Measurements from ENCODE around the gene PRUNE2. TPM values are rescaled to one million over a fixed set of nuclear protein-coding genes. Genes with fewer than 3 reads are reported as not detected.

Gene PRUNE2
- total RNA-seq, 1 donor from 2014 or later = 63.8 TPM

DNA sequence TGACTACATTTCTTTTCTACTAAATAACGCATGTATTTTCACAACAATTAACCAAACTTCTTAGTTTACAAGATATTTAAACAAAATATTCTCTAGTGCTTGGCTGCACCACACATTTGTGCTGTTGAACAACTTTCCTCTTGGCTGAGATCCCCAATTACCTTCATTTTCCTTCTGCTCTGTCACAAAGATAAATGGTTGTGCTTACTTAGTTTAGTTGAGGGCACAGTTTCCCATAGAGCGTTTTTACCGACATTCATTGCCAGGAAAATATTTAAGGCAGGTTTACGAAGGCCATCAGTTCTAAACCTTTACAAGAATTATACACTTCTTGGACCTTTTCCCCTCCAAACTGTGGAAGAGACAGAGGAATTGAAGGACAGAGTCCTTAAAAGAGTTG lies 60.7 kb downstream of the PRUNE2 start:
- H3K36me3 Mint-ChIP-seq (ENCODE audit: unreplicated experiment) = peaks cover 5% of the 10 kb centered on the region
- no peaks in the 10 kb centered on the region for H3K4me1 Mint-ChIP-seq (ENCODE audit: low read depth, unreplicated experiment)
- no peak for DNase-seq
- H3K4me3 Mint-ChIP-seq (ENCODE audit: unreplicated experiment) = no peak overlapping the region
- TF ChIP-seq, protein P1, sequence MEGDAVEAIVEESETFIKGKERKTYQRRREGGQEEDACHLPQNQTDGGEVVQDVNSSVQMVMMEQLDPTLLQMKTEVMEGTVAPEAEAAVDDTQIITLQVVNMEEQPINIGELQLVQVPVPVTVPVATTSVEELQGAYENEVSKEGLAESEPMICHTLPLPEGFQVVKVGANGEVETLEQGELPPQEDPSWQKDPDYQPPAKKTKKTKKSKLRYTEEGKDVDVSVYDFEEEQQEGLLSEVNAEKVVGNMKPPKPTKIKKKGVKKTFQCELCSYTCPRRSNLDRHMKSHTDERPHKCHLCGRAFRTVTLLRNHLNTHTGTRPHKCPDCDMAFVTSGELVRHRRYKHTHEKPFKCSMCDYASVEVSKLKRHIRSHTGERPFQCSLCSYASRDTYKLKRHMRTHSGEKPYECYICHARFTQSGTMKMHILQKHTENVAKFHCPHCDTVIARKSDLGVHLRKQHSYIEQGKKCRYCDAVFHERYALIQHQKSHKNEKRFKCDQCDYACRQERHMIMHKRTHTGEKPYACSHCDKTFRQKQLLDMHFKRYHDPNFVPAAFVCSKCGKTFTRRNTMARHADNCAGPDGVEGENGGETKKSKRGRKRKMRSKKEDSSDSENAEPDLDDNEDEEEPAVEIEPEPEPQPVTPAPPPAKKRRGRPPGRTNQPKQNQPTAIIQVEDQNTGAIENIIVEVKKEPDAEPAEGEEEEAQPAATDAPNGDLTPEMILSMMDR (IDR thresholded peaks at IDR 0.05; ENCODE audit: partially characterized antibody, unreplicated experiment) = no peak
- H3K9me3 Mint-ChIP-seq (ENCODE audit: unreplicated experiment) = no peaks in the 10 kb centered on the region
- no peak overlapping the region for H3K27ac Mint-ChIP-seq (ENCODE audit: unreplicated experiment)
- H3K27me3 Mint-ChIP-seq (ENCODE audit: unreplicated experiment) = no peaks in the 10 kb centered on the region

GRCh38 chr9:76835571-76836283 lies 70.2 kb downstream of the PRUNE2 start:
- Mint-ChIP-seq H3K27ac (ENCODE audit: unreplicated experiment) (peak overlapping the region; percentile 93), H3K4me3 (ENCODE audit: unreplicated experiment) (peak overlapping the region; percentile 63)

DNA sequence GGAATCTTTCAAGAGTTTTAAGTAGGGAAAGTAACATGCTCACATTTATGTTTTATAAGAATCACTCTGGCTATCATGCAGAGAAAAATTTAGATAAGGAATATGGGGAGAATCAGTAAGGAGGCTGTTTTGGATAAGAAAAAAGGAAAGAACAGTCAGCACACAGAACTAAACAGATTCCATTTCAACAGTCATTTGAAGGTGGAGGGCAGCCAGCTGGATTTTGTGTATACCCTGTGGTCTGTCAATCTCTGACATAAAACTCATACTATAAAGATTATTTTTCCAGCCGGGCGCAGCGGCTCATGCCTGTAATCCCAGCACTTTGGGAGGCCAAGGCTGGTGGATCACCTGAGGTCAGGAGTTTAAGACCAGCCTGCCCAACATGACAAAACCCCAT lies 77.5 kb downstream of the PRUNE2 start:
- Mint-ChIP-seq H3K4me1 (ENCODE audit: low read depth, unreplicated experiment) (no peaks in the 10 kb centered on the region), H3K27ac (ENCODE audit: unreplicated experiment) (no peak overlapping the region), H3K27me3 (ENCODE audit: unreplicated experiment) (peaks cover 2% of the 10 kb centered on the region), H3K4me3 (ENCODE audit: unreplicated experiment) (no peak overlapping the region), H3K36me3 (ENCODE audit: unreplicated experiment) (peaks cover 8% of the 10 kb centered on the region), H3K9me3 (ENCODE audit: unreplicated experiment) (no peaks in the 10 kb centered on the region)
- TF ChIP-seq, protein P1 (IDR thresholded peaks at IDR 0.05; ENCODE audit: partially characterized antibody, unreplicated experiment) = no peak
- DNase-seq = no peak

More at GRCh38 chr9:76835571-76836283, 70.2 kb downstream of the PRUNE2 start:
- TF ChIP-seq, protein P1 (IDR thresholded peaks at IDR 0.05; ENCODE audit: partially characterized antibody, unreplicated experiment) = no peak
- H3K9me3 Mint-ChIP-seq (ENCODE audit: unreplicated experiment) = peaks cover 2% of the 10 kb centered on the region
- DNase-seq = no peak
- peaks cover 15% of the 10 kb centered on the region for H3K4me1 Mint-ChIP-seq (ENCODE audit: low read depth, unreplicated experiment)
- no peaks in the 10 kb centered on the region for H3K27me3 Mint-ChIP-seq (ENCODE audit: unreplicated experiment)
- no peaks in the 10 kb centered on the region for H3K36me3 Mint-ChIP-seq (ENCODE audit: unreplicated experiment)

DNA sequence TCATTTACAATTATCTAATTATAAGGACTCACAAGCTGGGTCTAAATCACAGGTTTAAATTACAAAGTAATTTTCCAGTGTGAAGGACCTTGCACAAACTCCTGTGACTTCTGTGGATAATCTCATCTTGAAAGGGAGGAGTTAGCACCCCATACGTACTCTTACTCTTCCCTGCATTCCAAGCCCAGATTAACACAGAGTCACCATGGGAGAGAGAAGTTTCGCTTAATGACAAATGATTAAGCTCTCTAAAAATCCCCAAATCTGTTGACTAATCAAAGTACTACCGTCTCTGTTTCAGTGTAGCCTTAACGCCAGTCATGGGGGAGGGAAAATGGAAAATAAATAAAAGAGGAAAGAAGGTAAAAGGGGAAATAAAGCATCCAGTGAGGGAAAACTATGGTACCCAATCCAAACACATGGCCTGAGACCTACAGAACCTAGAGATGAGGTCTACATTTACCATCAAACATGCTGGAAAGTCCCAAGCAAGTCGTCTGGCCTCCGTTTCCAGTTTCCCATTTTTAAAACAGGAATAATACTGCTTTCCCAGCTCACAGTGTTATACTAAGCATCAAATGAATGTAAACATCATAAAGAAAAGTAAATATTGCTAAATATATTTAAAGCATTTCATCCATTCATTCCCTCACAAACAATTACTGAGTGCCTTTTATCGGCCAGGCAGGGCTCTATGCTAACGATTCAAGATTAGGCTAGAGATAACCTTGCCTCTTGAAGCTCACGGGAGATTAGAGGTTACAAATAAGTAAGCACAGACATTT lies 78.4 kb downstream of the PRUNE2 start:
- Mint-ChIP-seq H3K27me3 (ENCODE audit: unreplicated experiment) (peaks cover 2% of the 10 kb centered on the region), H3K4me1 (ENCODE audit: low read depth, unreplicated experiment) (no peaks in the 10 kb centered on the region), H3K36me3 (ENCODE audit: unreplicated experiment) (peaks cover 8% of the 10 kb centered on the region), H3K4me3 (ENCODE audit: unreplicated experiment) (no peak overlapping the region), H3K27ac (ENCODE audit: unreplicated experiment) (no peak overlapping the region), H3K9me3 (ENCODE audit: unreplicated experiment) (no peaks in the 10 kb centered on the region)
- no peak for DNase-seq
- TF ChIP-seq, protein P1 (IDR thresholded peaks at IDR 0.05; ENCODE audit: partially characterized antibody, unreplicated experiment) = no peak

DNA sequence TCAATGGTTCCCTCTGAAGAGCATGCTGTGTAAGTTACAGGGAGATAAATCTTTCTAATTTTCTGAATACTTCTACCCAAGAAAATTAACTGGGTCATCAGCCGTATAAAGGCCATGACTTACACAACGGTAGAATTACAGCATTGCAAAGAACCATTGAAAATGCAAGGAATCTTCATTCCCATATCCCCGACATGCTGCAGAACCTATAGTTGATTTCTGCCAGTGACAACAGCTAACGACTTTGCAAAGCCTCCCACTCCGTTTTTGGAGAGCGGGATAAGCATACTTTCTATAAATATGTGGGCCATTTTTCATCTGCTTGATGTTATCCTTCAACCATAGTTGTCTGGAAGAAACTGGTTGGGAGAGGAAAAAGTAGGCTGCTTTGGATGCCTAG lies 85.5 kb downstream of the PRUNE2 start:
- H3K4me1 Mint-ChIP-seq (ENCODE audit: low read depth, unreplicated experiment) = peaks cover 8% of the 10 kb centered on the region
- no peaks in the 10 kb centered on the region for H3K9me3 Mint-ChIP-seq (ENCODE audit: unreplicated experiment)
- no peak overlapping the region for H3K27ac Mint-ChIP-seq (ENCODE audit: unreplicated experiment)
- H3K4me3 Mint-ChIP-seq (ENCODE audit: unreplicated experiment) = no peak overlapping the region
- H3K27me3 Mint-ChIP-seq (ENCODE audit: unreplicated experiment) = no peaks in the 10 kb centered on the region
- no peak for DNase-seq
- TF ChIP-seq, protein P1 (IDR thresholded peaks at IDR 0.05; ENCODE audit: partially characterized antibody, unreplicated experiment) = no peak
- H3K36me3 Mint-ChIP-seq (ENCODE audit: unreplicated experiment) = no peaks in the 10 kb centered on the region
